ENCODE measurements around the gene PON1. TPM values are rescaled to one million over a fixed set of nuclear protein-coding genes. Genes with fewer than 3 reads are reported as not detected.

The PON1 gene
- total RNA-seq, 4 donors from 2014 or later, result 0.52 to 1.4 TPM; not detected in 2

GRCh38 chr7:95253986-95254385, 70.3 kb downstream of the PON1 start:
- no peak for TF ChIP-seq POLR2A (IDR thresholded peaks at IDR 0.05)
- no peak for TF ChIP-seq CTCF (IDR thresholded peaks at IDR 0.05)
- WGBS, 2 donors, result 95 to 97% methylated on average over 1 of the region's 1 CpG
- intact Hi-C loops (cut with DNase I; ENCODE audit: low total_unique reads), result no loop called here

GRCh38 chr7:95251966-95252365, 72.4 kb downstream of the PON1 start:
- TF ChIP-seq CTCF (IDR thresholded peaks at IDR 0.05) (no peak), POLR2A (IDR thresholded peaks at IDR 0.05) (no peak)
- 95 to 97% methylated on average over 1 of the region's 1 CpG for WGBS, 2 donors
- no peak overlapping the region for H3K4me3 ChIP-seq (ENCODE audit: low read depth, poor library complexity, severe bottlenecking)
- no peak for DNase-seq (ENCODE audit: low spot score in 2 of 2)
- intact Hi-C loops (cut with DNase I; ENCODE audit: low total_unique reads), result no loop called here

More at GRCh38 chr7:95253986-95254385, 70.3 kb downstream of the PON1 start:
- DNase-seq (ENCODE audit: low spot score in 2 of 2), result no peak
- no peak overlapping the region for H3K4me3 ChIP-seq (ENCODE audit: low read depth, poor library complexity, severe bottlenecking)

GRCh38 chr7:95250571-95250970, 73.8 kb downstream of the PON1 start:
- intact Hi-C loops (cut with DNase I; ENCODE audit: low total_unique reads), result no loop called here
- DNase-seq (ENCODE audit: low spot score in 2 of 2), result no peak
- 82 to 85% methylated on average over 6 of the region's 6 CpGs for WGBS, 2 donors
- TF ChIP-seq POLR2A (IDR thresholded peaks at IDR 0.05), result no peak
- H3K4me3 ChIP-seq (ENCODE audit: low read depth, poor library complexity, severe bottlenecking), result no peak overlapping the region

Other genes with a start within 250 kb of the PON1 start
- gene PON3, start 71.8 kb upstream of the PON1 start, total RNA-seq, result 10 to 100 TPM; 10.5 to 15.9 (median 13.9) TPM
- 100 to 1,000 TPM in 1 of 4 donors, 10 to 100 TPM in 3; 77.7 to 101 (median 86.0) TPM for gene PON2, start 110.5 kb upstream of the PON1 start, total RNA-seq
- gene ASB4, start 161.4 kb upstream of the PON1 start, total RNA-seq, result under 1 TPM in 2 of 4 donors, not detected in 2; 0.34 to 0.45 TPM

Measured in lower leg skin (tissue), 4 donors.